Neural cell (in vitro differentiated cells): ENCODE measurements around the gene TBC1D14.

Experiments
- EP300 ChIP-seq: fragments of 450-650 bp; conservative IDR thresholded peaks from 2 replicates; pipeline ENCODE4 v1.6.1; 2014; ENCODE audit warnings: antibody characterized with exemption, mild to moderate bottlenecking, moderate library complexity; ENCODE audit not compliant: poor library complexity, severe bottlenecking
- EZH2 ChIP-seq: fragments of 200-600, 300-800 bp; shearing (Covaris generic), sonication (generic); IDR thresholded peaks from 2 replicates; pipeline ENCODE4 v1.6.1; 2014; ENCODE audit warnings: antibody characterized with exemption, low read length, borderline replicate concordance, mild to moderate bottlenecking; ENCODE audit not compliant: insufficient read depth, poor library complexity, severe bottlenecking
- MXI1 ChIP-seq: fragments of 450-650 bp; conservative IDR thresholded peaks from 2 replicates; pipeline ENCODE4 v1.6.1; 2014; ENCODE audit warnings: antibody characterized with exemption, mild to moderate bottlenecking; ENCODE audit not compliant: poor library complexity, severe bottlenecking
- POLR2AphosphoS5 ChIP-seq: IDR thresholded peaks from 2 replicates; pipeline ENCODE4 v1.6.1; 2012
- RAD21 ChIP-seq: fragments of 450-650 bp; conservative IDR thresholded peaks from 2 replicates; pipeline ENCODE4 v1.6.1; 2014; ENCODE audit warnings: antibody characterized with exemption, mild to moderate bottlenecking, moderate library complexity
- SMC3 ChIP-seq: fragments of 450-650 bp; conservative IDR thresholded peaks from 2 replicates; pipeline ENCODE4 v1.6.1; 2014; ENCODE audit warnings: antibody characterized with exemption, mild to moderate bottlenecking, moderate library complexity; ENCODE audit not compliant: poor library complexity
- TAF1 ChIP-seq: IDR thresholded peaks from 2 replicates; pipeline ENCODE4 v1.6.1; 2012; ENCODE audit warnings: low read depth
- TF ChIP-seq, protein P1 (sequence below): fragments of 450-650 bp; IDR thresholded peaks from 2 replicates; pipeline ENCODE4 v1.5.1; 2014; ENCODE audit warnings: antibody characterized with exemption, mild to moderate bottlenecking, moderate library complexity; ENCODE audit not compliant: poor library complexity, severe bottlenecking
- TF ChIP-seq, protein P2 (sequence below): IDR thresholded peaks from 2 replicates; pipeline ENCODE4 v1.6.1; 2012; ENCODE audit warnings: borderline replicate concordance

DNA sequence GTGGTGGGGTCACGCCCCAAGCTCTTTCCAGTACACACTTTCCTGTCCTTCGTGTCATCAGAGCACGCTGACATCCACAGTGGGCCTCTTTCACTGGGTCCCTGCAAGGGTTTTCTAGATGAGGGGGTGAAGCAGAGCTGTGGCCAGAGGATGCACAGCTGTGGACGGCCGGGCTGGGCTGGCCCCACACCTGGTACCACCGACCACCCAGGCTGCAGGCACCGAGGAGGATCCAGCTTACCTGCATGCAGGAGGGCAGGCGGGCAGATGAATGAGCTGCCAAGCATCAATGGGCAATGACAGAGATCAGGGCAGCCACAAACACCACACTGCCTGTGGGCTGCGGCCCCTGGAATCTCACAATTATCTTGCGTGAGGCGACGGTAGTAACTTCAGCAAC lies 167.7 kb downstream of the TBC1D14 start:
- no peak for TF ChIP-seq POLR2AphosphoS5
- TF ChIP-seq, protein P1, sequence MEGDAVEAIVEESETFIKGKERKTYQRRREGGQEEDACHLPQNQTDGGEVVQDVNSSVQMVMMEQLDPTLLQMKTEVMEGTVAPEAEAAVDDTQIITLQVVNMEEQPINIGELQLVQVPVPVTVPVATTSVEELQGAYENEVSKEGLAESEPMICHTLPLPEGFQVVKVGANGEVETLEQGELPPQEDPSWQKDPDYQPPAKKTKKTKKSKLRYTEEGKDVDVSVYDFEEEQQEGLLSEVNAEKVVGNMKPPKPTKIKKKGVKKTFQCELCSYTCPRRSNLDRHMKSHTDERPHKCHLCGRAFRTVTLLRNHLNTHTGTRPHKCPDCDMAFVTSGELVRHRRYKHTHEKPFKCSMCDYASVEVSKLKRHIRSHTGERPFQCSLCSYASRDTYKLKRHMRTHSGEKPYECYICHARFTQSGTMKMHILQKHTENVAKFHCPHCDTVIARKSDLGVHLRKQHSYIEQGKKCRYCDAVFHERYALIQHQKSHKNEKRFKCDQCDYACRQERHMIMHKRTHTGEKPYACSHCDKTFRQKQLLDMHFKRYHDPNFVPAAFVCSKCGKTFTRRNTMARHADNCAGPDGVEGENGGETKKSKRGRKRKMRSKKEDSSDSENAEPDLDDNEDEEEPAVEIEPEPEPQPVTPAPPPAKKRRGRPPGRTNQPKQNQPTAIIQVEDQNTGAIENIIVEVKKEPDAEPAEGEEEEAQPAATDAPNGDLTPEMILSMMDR = no peak
- no peak for TF ChIP-seq SMC3
- TF ChIP-seq EP300 = no peak
- TF ChIP-seq TAF1 = no peak
- TF ChIP-seq MXI1 = no peak
- TF ChIP-seq EZH2 = no peak
- TF ChIP-seq, protein P2, sequence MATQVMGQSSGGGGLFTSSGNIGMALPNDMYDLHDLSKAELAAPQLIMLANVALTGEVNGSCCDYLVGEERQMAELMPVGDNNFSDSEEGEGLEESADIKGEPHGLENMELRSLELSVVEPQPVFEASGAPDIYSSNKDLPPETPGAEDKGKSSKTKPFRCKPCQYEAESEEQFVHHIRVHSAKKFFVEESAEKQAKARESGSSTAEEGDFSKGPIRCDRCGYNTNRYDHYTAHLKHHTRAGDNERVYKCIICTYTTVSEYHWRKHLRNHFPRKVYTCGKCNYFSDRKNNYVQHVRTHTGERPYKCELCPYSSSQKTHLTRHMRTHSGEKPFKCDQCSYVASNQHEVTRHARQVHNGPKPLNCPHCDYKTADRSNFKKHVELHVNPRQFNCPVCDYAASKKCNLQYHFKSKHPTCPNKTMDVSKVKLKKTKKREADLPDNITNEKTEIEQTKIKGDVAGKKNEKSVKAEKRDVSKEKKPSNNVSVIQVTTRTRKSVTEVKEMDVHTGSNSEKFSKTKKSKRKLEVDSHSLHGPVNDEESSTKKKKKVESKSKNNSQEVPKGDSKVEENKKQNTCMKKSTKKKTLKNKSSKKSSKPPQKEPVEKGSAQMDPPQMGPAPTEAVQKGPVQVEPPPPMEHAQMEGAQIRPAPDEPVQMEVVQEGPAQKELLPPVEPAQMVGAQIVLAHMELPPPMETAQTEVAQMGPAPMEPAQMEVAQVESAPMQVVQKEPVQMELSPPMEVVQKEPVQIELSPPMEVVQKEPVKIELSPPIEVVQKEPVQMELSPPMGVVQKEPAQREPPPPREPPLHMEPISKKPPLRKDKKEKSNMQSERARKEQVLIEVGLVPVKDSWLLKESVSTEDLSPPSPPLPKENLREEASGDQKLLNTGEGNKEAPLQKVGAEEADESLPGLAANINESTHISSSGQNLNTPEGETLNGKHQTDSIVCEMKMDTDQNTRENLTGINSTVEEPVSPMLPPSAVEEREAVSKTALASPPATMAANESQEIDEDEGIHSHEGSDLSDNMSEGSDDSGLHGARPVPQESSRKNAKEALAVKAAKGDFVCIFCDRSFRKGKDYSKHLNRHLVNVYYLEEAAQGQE = no peak
- no peak for TF ChIP-seq RAD21
